Sigmoid colon (tissue), 4 donors: ENCODE measurements around the gene SLC35F1.

Experiments used
- CTCF ChIP-seq, 4 experiments: fragments of 450-650 bp in 3 of 4; fragments of 200-600 bp in 1 of 4; IDR thresholded peaks; one replicate each; pipeline ENCODE4 v1.5.1; 2016 to 2019; ENCODE audit warnings: antibody characterized with exemption in 4 of 4, mild to moderate bottlenecking in 3 of 4, moderate library complexity in 2 of 4
- EP300 ChIP-seq, 4 donors: sonication (generic); formaldehyde crosslinking; IDR thresholded peaks; one replicate each; pipeline ENCODE4 v1.6.1; 2017; ENCODE audit warnings: antibody characterized with exemption in 4 of 4
- POLR2A ChIP-seq, 2 donors: fragments of 450-650 bp; IDR thresholded peaks; one replicate each; pipeline ENCODE4 v1.6.1; 2016; ENCODE audit warnings: antibody characterized with exemption in 2 of 2, mild to moderate bottlenecking in 2 of 2, moderate library complexity in 2 of 2
- POLR2AphosphoS5 ChIP-seq, 4 donors: sonication (generic); formaldehyde crosslinking; IDR thresholded peaks; one replicate each; pipeline ENCODE4 v1.6.1; 2017; ENCODE audit warnings: antibody characterized with exemption in 4 of 4

GRCh38 chr6:118171852-118172251, 264.8 kb downstream of the SLC35F1 start:
- TF ChIP-seq POLR2AphosphoS5 (IDR thresholded peaks at IDR 0.05) = no peak
- TF ChIP-seq EP300 (IDR thresholded peaks at IDR 0.05) = no peak
- TF ChIP-seq CTCF (IDR thresholded peaks at IDR 0.05) = no peak
- TF ChIP-seq POLR2A (IDR thresholded peaks at IDR 0.05) = no peak
